GM21723 (cell line): Measurements from ENCODE around the gene PLA2G4D.

Experiments
- ATAC-seq: cut with Tn5 transposase; IDR thresholded peaks from one replicate; pipeline ENCODE4 v1.9.1; 2021; ENCODE audit warnings: mild to moderate bottlenecking, moderate library complexity; ENCODE audit not compliant: unreplicated experiment

Gene PLA2G4D

DNA sequence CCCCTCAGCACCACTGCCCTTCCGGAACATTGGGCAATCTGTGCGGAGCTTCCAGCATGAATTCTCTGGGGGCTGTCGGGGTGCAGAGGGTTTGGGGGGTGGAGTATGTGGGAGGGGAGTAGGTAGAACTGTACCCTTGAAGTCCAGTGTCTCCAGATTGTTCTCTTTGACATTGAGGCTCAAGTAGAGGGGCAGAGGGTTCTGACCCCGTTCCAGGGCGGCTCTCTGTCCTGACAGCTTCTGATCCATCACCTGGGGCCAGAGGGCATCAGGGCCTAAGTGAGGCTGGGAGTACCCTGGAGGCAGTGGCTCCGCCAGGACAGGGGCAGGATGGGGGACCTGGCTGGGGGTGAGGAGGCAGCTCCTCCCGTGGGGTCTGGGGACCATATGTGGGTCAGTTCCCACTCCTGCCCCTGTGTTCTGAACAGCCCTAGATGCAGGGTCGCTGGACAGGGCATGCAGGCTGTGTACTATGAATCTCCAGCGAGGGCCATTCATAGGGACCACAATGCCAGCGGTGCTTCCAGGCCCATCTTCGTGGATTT lies 22.1 kb downstream of the PLA2G4D start:
- ATAC-seq, result no peak

DNA sequence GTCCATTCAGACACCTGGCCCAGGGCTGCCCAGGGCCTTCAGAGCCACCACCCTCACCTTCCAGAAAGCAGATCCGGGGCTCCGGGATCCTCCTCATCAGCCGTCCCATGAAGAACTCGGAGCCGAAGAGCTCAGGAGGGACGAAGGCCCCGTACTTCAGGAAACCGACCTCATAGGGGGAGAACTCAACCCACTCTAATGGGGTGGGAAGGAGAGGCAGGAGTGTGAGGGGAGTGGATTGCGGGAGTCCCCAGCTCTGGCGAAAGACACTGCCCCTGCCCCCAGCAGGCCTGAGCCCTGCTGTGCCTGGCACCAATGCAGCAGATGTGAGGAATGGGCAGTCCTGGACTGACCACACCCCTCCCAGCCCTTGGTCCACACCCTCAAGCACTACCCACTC lies 22.6 kb downstream of the PLA2G4D start:
- no peak for ATAC-seq

- ATAC-seq, result no peak
Measured at GRCh38 chr15:42070976-42071350, 23.4 kb downstream of the PLA2G4D start.

GRCh38 chr15:42070279-42070975 lies 23.9 kb downstream of the PLA2G4D start:
- ATAC-seq, result no peak

DNA sequence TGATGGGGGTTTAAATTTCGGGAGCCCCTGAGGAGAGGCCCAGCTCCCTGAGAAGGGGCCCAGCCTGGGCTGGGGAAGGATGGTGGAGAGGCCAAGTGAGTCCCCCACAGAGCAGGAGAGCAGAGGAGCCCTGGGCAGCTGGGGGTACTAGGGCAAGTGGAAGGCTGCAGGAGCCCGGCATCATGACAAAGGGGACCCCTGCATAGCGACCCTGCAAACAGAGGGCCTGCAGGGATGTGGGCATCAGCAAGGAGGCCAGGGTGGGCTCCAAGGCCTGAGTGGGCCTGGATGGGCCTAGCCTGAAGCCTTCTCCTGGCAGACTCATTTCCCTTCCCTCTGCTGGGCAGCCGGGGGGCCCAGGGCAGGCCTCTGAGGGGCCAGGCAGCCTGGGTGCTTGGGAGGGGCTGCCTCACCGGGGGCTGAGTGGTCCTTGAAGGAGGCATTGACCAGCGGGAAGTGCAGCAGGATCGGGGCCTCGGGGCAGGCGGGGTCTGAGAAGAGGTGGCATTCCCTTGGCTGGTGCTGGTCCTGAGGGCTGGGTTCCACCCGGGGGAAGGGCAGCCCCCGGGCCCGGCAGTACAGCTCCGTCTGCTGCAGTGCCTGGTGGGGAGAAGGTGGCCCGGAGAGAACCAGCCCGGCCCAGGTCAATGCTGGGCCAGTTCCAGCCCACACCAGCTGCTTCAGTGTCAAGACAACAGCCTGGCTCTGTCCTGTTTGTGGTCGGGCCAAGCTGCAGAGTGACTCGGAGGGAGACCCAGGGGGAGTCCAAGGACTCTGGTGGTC lies 24.7 kb downstream of the PLA2G4D start:
- no peak for ATAC-seq

GRCh38 chr15:42069025-42069424 lies 25.3 kb downstream of the PLA2G4D start:
- no peak for ATAC-seq

DNA sequence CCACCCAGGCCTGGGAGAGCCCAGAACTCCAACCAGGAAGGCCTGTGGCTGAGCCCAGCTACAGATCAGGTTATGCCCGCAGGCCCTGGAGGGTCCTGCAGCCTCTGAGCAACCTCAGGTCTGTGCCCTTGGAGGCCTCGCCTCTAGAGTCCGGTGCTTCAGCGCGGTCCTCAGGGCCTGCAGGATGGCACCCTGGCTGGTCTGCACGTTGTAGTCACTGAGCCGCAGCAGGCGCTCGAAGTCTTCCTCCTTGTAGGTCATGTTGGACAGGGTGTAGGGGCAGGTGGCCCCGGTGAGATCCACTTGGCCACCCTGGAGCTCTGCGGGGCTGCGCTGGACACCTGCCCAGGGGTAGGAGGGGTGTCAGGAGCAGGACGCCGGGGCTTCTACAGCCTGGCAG lies 25.8 kb downstream of the PLA2G4D start:
- ATAC-seq, result no peak

DNA sequence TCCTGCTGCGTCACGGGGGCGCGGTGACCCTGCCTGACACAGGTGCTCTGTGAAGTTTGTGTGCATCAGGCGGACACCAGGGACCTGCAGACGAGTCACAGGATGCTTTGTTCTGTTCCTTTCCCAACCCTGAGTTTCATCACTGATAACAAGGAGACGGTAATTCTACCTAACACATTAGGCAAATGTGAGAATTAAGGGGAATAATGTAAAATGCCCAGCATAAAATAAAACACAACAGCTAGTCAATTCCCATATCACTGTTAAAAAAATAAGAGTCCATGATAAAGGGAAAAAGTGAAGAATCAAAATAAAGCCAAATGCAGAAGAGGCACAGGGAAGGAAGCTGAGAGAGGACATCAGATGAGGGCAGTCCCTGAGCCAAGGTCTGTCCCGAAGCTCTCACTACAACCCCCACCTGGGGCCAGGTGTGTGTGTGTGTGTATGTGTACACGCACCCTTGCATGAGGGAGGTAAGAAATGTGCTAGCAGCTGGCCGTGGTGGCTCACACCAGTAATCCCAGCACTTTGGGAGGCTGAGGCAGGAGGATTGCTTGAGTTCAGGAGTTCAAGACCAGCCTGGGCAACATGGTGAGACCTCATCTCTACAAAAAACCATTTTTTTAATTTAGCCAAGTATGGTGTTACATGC lies 27.5 kb downstream of the PLA2G4D start:
- ATAC-seq, result no peak

DNA sequence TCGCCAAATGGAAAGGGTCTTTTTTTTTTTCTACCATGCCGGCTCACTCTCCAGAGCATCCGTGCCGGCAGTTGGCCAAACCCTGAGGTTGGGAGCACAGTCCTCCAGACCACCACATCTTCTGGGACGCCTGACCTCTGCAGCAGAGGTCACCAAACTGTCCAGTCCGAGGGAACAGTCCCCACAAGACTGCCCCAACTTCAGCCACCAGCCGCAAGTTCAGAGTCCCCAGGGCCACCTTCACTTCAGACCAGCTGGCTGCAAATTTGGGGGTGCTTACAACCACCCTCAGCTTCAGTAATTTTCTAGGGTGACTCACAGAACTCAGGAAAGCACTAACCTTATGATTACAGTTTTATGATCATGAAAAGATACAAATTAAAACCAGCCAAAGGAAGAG lies 28.9 kb downstream of the PLA2G4D start:
- no peak for ATAC-seq

GRCh38 chr15:42065033-42065432 lies 29.3 kb downstream of the PLA2G4D start:
- ATAC-seq, result no peak

GRCh38 chr15:42064271-42064670 lies 30.1 kb downstream of the PLA2G4D start:
- ATAC-seq, result no peak

DNA sequence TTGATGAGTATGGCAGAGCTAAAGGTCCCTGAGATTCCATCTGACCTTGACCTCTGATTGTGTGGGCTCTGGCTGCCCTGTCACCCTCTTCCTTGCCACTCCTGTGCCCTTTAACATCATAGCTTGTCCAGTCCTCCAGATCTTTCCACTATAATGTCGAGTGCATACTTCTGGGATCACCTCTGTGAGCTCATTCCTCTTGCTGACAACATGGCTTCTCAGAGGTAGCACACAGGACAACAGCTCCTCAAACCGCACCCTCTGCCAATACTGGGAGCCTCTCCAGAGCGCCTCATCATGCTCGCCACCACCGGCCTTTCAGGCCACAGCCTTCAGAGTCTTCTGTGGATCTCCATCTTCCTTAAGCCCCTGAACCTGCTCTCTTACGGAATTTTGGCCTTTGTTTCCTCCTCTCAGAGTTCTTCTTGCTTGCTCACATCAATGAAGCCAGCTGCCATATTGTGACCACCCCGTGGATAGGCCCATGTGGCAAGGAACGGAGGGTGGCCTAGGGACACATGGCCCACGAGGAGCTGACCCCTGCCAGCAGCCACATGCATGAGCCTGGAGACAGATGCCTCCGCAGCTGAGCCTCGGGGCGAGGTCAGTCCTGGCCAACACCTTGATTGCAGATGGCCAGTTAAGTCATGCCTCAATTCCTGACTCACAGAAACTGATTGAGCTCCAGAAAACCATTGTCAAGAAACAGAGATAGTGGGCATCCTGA lies 31.1 kb downstream of the PLA2G4D start:
- no peak for ATAC-seq

GRCh38 chr15:42062284-42062806 lies 32.0 kb downstream of the PLA2G4D start:
- ATAC-seq, result no peak

DNA sequence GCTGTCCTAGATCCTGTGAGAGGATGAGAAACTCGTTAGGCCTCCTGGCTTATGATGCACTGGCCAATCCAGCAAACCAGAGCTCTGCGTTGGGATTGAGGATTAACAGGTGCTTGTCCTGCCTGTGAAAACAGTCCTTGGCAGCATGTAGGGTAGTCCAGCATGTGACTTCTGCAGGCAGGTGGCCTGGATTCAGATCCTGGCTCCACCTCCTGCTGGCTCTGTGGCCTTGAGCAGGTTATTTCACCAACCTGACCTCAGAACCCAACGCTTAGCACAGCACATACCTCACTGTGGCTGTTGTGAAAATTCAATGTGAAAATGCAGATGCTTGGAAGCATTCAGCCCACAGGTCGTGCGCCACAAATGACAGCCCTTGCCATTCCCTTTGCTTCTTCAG lies 33.6 kb downstream of the PLA2G4D start:
- no peak for ATAC-seq

GRCh38 chr15:42060477-42060763 lies 33.9 kb downstream of the PLA2G4D start:
- ATAC-seq, result no peak

- no peak for ATAC-seq
Measured at GRCh38 chr15:42059661-42060476, 34.5 kb downstream of the PLA2G4D start.

GRCh38 chr15:42058791-42059190 lies 35.6 kb downstream of the PLA2G4D start:
- ATAC-seq, result no peak

GRCh38 chr15:42057799-42058646 lies 36.3 kb downstream of the PLA2G4D start:
- ATAC-seq, result no peak
